ENCODE data around the gene IRAK1.

GRCh38 chrX:154004315-154004714, 15.4 kb downstream of the IRAK1 start:
- TF ChIP-seq SUZ12 (IDR thresholded peaks at IDR 0.05; ENCODE audit: extremely low read depth, insufficient read depth, insufficient read length) (no peak), ZNF274 (IDR thresholded peaks at IDR 0.05; ENCODE audit: low read depth, low read length) (no peak), YY1 (IDR thresholded peaks at IDR 0.05; ENCODE audit: insufficient read depth, insufficient read length) (no peak)
